H9 (cell line): ENCODE data around the gene FADS3. TPM values are rescaled to one million over a fixed set of nuclear protein-coding genes. Genes with fewer than 3 reads are reported as not detected.

Experiments
- DNase-seq: peaks from one replicate; pipeline ENCODE4 v3.0.0-alpha.2; 2017
- H2AFZ ChIP-seq: one replicate; pipeline ENCODE4 v1.6.1; 2013; ENCODE audit warnings: mild to moderate bottlenecking, low read length, control low read depth, moderate library complexity
- H2AK5ac ChIP-seq: 2 replicates; pipeline ENCODE4 v1.6.1; 2013; ENCODE audit warnings: low read length, control low read depth, mixed read lengths; ENCODE audit not compliant: insufficient read length
- H2BK120ac ChIP-seq: one replicate; pipeline ENCODE4 v1.6.1; 2013; ENCODE audit warnings: low read depth, mild to moderate bottlenecking, low read length, control low read depth, inconsistent platforms; ENCODE audit not compliant: poor library complexity, severe bottlenecking
- H2BK12ac ChIP-seq: 2 replicates; pipeline ENCODE4 v1.6.1; 2013; ENCODE audit warnings: low read length, control low read depth, mixed read lengths, low read depth; ENCODE audit not compliant: insufficient read length
- H2BK15ac ChIP-seq: 2 replicates; pipeline ENCODE4 v1.6.1; 2013; ENCODE audit warnings: low read depth, low read length, control low read depth
- H2BK20ac ChIP-seq: one replicate; pipeline ENCODE4 v1.6.1; 2013; ENCODE audit warnings: low read depth, mild to moderate bottlenecking, low read length, control low read depth, inconsistent platforms; ENCODE audit not compliant: poor library complexity, severe bottlenecking
- H2BK5ac ChIP-seq: 2 replicates; pipeline ENCODE4 v1.6.1; 2013; ENCODE audit warnings: low read length, control low read depth, mixed read lengths; ENCODE audit not compliant: insufficient read length
- H3K14ac ChIP-seq: 2 replicates; pipeline ENCODE4 v1.6.1; 2013; ENCODE audit warnings: low read length, control low read depth; ENCODE audit not compliant: insufficient read depth
- H3K18ac ChIP-seq: 2 replicates; pipeline ENCODE4 v1.6.1; 2013; ENCODE audit warnings: low read depth, mild to moderate bottlenecking, mixed read lengths, low read length, control low read depth; ENCODE audit not compliant: insufficient read length
- H3K23ac ChIP-seq: 2 replicates; pipeline ENCODE4 v1.6.1; 2013; ENCODE audit warnings: low read length, control low read depth, mixed read lengths, low read depth; ENCODE audit not compliant: insufficient read length
- H3K23me2 ChIP-seq: 2 replicates; pipeline ENCODE4 v1.6.1; 2013; ENCODE audit warnings: low read depth, mild to moderate bottlenecking, mixed read lengths, low read length, control low read depth; ENCODE audit not compliant: insufficient read length, poor library complexity, severe bottlenecking
- H3K27ac ChIP-seq: 2 replicates; pipeline ENCODE4 v1.5.1; 2013; ENCODE audit warnings: low read length, control low read depth, mixed read lengths, low read depth; ENCODE audit not compliant: insufficient read length
- H3K27me3 ChIP-seq: 2 replicates; pipeline ENCODE4 v1.6.1; 2013; ENCODE audit warnings: low read length, control low read depth, inconsistent platforms; ENCODE audit not compliant: insufficient read depth
- H3K4ac ChIP-seq: 2 replicates; pipeline ENCODE4 v1.6.1; 2013; ENCODE audit warnings: low read depth, mild to moderate bottlenecking, control low read depth, inconsistent platforms, low read length, moderate library complexity
- H3K4me1 ChIP-seq: 2 replicates; pipeline ENCODE4 v1.6.1; 2013; ENCODE audit warnings: low read length, control low read depth, inconsistent platforms; ENCODE audit not compliant: insufficient read depth
- H3K4me2 ChIP-seq: 2 replicates; pipeline ENCODE4 v1.6.1; 2013; ENCODE audit warnings: low read length, control low read depth, mixed read lengths; ENCODE audit not compliant: insufficient read length, insufficient read depth
- H3K56ac ChIP-seq: 2 replicates; pipeline ENCODE4 v1.6.1; 2013; ENCODE audit warnings: low read depth, mild to moderate bottlenecking, mixed read lengths, low read length, control low read depth; ENCODE audit not compliant: insufficient read length
- H3K79me1 ChIP-seq: 2 replicates; pipeline ENCODE4 v1.6.1; 2013; ENCODE audit warnings: low read depth, mild to moderate bottlenecking, moderate library complexity, low read length, control low read depth, inconsistent platforms; ENCODE audit not compliant: insufficient read depth, poor library complexity, severe bottlenecking
- H3K79me2 ChIP-seq: 2 replicates; pipeline ENCODE4 v1.6.1; 2013; ENCODE audit warnings: low read length, control low read depth, inconsistent platforms; ENCODE audit not compliant: insufficient read depth
- H3K9ac ChIP-seq: 2 replicates; pipeline ENCODE4 v1.6.1; 2013; ENCODE audit warnings: low read length, control low read depth, mixed read lengths; ENCODE audit not compliant: insufficient read length; ENCODE audit errors: extremely low read depth
- H3K9me3 ChIP-seq: one replicate; pipeline ENCODE4 v1.6.1; 2013; ENCODE audit warnings: low read depth, low read length, inconsistent platforms; ENCODE audit not compliant: control insufficient read depth
- H3T11ph ChIP-seq: one replicate; pipeline ENCODE4 v1.6.1; 2013; ENCODE audit warnings: mild to moderate bottlenecking, low read length, control low read depth, inconsistent platforms
- H4K20me1 ChIP-seq: one replicate; pipeline ENCODE4 v1.6.1; 2013; ENCODE audit not compliant: control insufficient read depth, insufficient read length, insufficient read depth
- H4K5ac ChIP-seq: 2 replicates; pipeline ENCODE4 v1.6.1; 2013; ENCODE audit warnings: low read depth, mild to moderate bottlenecking, mixed read lengths, low read length, control low read depth; ENCODE audit not compliant: insufficient read length
- H4K8ac ChIP-seq: replicated peaks from 2 replicates; pipeline ENCODE4 v1.6.1; 2013; ENCODE audit warnings: low read length, control low read depth, mixed read lengths, low read depth; ENCODE audit not compliant: insufficient read length
- H4K91ac ChIP-seq: 2 replicates; pipeline ENCODE4 v1.6.1; 2013; ENCODE audit warnings: low read depth, mild to moderate bottlenecking, moderate library complexity, mixed read lengths, low read length, control low read depth; ENCODE audit not compliant: insufficient read length
- H3K27ac Mint-ChIP-seq, 3 experiments: 2 replicates in 2 of 3; 3 replicates in 1 of 3; pipeline ENCODE4 v1.8.0; 2020 to 2021; ENCODE audit warnings: mixed read lengths in 3 of 3, mild to moderate bottlenecking in 1 of 3, moderate library complexity in 1 of 3
- H3K27me3 Mint-ChIP-seq: 2 replicates; pipeline ENCODE4 v1.8.0; 2021; ENCODE audit warnings: low read depth, mild to moderate bottlenecking, moderate library complexity, mixed read lengths
- H3K36me3 Mint-ChIP-seq, 3 experiments: 2 replicates in 2 of 3; 3 replicates in 1 of 3; pipeline ENCODE4 v1.8.0; 2020 to 2021; ENCODE audit warnings: low read depth in 3 of 3, mixed read lengths in 3 of 3; ENCODE audit not compliant: insufficient read depth in 1 of 3
- H3K4me1 Mint-ChIP-seq, 2 experiments: 2 replicates each; pipeline ENCODE4 v1.8.0; 2020; ENCODE audit warnings: mixed read lengths in 2 of 2
- H3K4me3 Mint-ChIP-seq, 2 experiments: 2 replicates in 1 of 2; 3 replicates in 1 of 2; pipeline ENCODE4 v1.8.0; 2020 to 2021; ENCODE audit warnings: mild to moderate bottlenecking in 2 of 2, mixed read lengths in 2 of 2, moderate library complexity in 1 of 2
- H3K9me3 Mint-ChIP-seq, 2 experiments: 2 replicates in 1 of 2; 3 replicates in 1 of 2; pipeline ENCODE4 v1.8.0; 2020; ENCODE audit warnings: mild to moderate bottlenecking in 2 of 2, mixed read lengths in 2 of 2, moderate library complexity in 1 of 2
- CTCF ChIP-seq: fragments of 200-600 bp; sonication (generic); conservative IDR thresholded peaks from 3 replicates; pipeline ENCODE4 v1.8.0; 2021; ENCODE audit warnings: antibody characterized with exemption, mild to moderate bottlenecking
- WGBS: extraction: QIAGEN DNeasy Blood & Tissue Kit; methylation state at CpG from one replicate; pipeline ENCODE4 v1.1.7; 2013; ENCODE audit warnings: missing lambda C conversion rate, low lambda C conversion rate, mixed read lengths; ENCODE audit not compliant: insufficient read length; ENCODE audit errors: extremely low coverage; 5-methylcytosine and 5-hydroxymethylcytosine counted together
- total RNA-seq: library from RNA; stranded (reverse); gene quantifications from 2 replicates; pipeline ENCODE4 v1.2.1, GENCODE V29; 2021

Gene FADS3
- total RNA-seq, 1 experiment from 2014 or later, result 34.9 TPM

GRCh38 chr11:61851900-61852295 is 39.4 kb downstream of the FADS3 start:
- Histone ChIP-seq H3K79me1 (no peaks in the 10 kb centered on the region), H2AFZ (no peak overlapping the region), H3K4me1 (no peaks in the 10 kb centered on the region), H3K23me2 (no peaks in the 10 kb centered on the region), H2BK20ac (no peak overlapping the region), H2AK5ac (no peak overlapping the region), H3K23ac (no peak overlapping the region), H3K4ac (no peak overlapping the region), H3K27ac (no peak overlapping the region), H3K9me3 (no peaks in the 10 kb centered on the region), H2BK12ac (no peak overlapping the region), H3K4me2 (no peak overlapping the region), H4K5ac (no peak overlapping the region), H4K91ac (no peak overlapping the region), H3K27me3 (no peaks in the 10 kb centered on the region), H2BK15ac (no peak overlapping the region), H2BK5ac (no peak overlapping the region), H2BK120ac (no peak overlapping the region), H4K8ac (no peak overlapping the region), H3K79me2 (no peaks in the 10 kb centered on the region; the same call in 1 of the 2 replicates), H4K20me1 (no peaks in the 10 kb centered on the region), H3K9ac (no peak overlapping the region), H3T11ph (no peak overlapping the region), H3K18ac (no peak overlapping the region), H3K56ac (no peak overlapping the region), H3K14ac (no peak overlapping the region)
- peaks cover 64 to 85% (median 78%) of the 10 kb centered on the region in 3 experiments for H3K36me3 Mint-ChIP-seq
- H3K4me1 Mint-ChIP-seq, result no peaks in the 10 kb centered on the region
- no CpG with 5 or more reads among the region's 6 CpGs for WGBS
- TF ChIP-seq CTCF, result no peak
- peak overlapping the region in 2 of 3 experiments; percentile 15 to 76; a peak in 1 of 7 replicates for H3K27ac Mint-ChIP-seq
- DNase-seq, result no peak
- H3K9me3 Mint-ChIP-seq, result no peaks in the 10 kb centered on the region; a peak in 1 of 5 replicates
- no peaks in the 10 kb centered on the region for H3K27me3 Mint-ChIP-seq
- H3K4me3 Mint-ChIP-seq, result no peak overlapping the region
